Measurements from ENCODE around the gene PARD3B.

The PARD3B gene

GRCh38 chr2:205261516-205262020 is 716.3 kb downstream of the PARD3B start:
- FAIRE-seq = no peak
- no peak for DNase-seq (ENCODE audit: insufficient read length, low spot score)
- no peak for TF ChIP-seq POLR2A (IDR thresholded peaks at IDR 0.05; ENCODE audit: low read depth, low read length)

GRCh38 chr2:205267323-205267722 is 722.0 kb downstream of the PARD3B start:
- no peak for TF ChIP-seq POLR2A (IDR thresholded peaks at IDR 0.05; ENCODE audit: low read depth, low read length)
- FAIRE-seq (no peak), DNase-seq (ENCODE audit: insufficient read length, low spot score) (no peak)

- no peak for TF ChIP-seq POLR2A (IDR thresholded peaks at IDR 0.05; ENCODE audit: low read depth, low read length)
- no peak for FAIRE-seq
- DNase-seq (ENCODE audit: insufficient read length, low spot score) = no peak
Observed at GRCh38 chr2:205270689-205271088, 725.4 kb downstream of the PARD3B start.

- TF ChIP-seq POLR2A (IDR thresholded peaks at IDR 0.05; ENCODE audit: low read depth, low read length) = no peak
- DNase-seq (ENCODE audit: insufficient read length, low spot score) = no peak
- FAIRE-seq = no peak
Observed at GRCh38 chr2:205273148-205273547, 727.9 kb downstream of the PARD3B start.

- FAIRE-seq = no peak
- no peak for TF ChIP-seq POLR2A (IDR thresholded peaks at IDR 0.05; ENCODE audit: low read depth, low read length)
- no peak for DNase-seq (ENCODE audit: insufficient read length, low spot score)
Observed at GRCh38 chr2:205273627-205274026, 728.4 kb downstream of the PARD3B start.

- TF ChIP-seq POLR2A (IDR thresholded peaks at IDR 0.05; ENCODE audit: low read depth, low read length) = no peak
- FAIRE-seq = no peak
- no peak for DNase-seq (ENCODE audit: insufficient read length, low spot score)
Observed at GRCh38 chr2:205274801-205275200, 729.5 kb downstream of the PARD3B start.

- TF ChIP-seq POLR2A (IDR thresholded peaks at IDR 0.05; ENCODE audit: low read depth, low read length) = no peak
- FAIRE-seq (no peak), DNase-seq (ENCODE audit: insufficient read length, low spot score) (no peak)
Observed at GRCh38 chr2:205276116-205276777, 731.0 kb downstream of the PARD3B start.

GRCh38 chr2:205280596-205281236 is 735.4 kb downstream of the PARD3B start:
- no peak for TF ChIP-seq POLR2A (IDR thresholded peaks at IDR 0.05; ENCODE audit: low read depth, low read length)
- no peak for DNase-seq (ENCODE audit: insufficient read length, low spot score)
- FAIRE-seq = no peak

- FAIRE-seq = no peak
- no peak for DNase-seq (ENCODE audit: insufficient read length, low spot score)
- TF ChIP-seq POLR2A (IDR thresholded peaks at IDR 0.05; ENCODE audit: low read depth, low read length) = no peak
Observed at GRCh38 chr2:205283736-205284270, 738.5 kb downstream of the PARD3B start.

GRCh38 chr2:205284334-205284733 is 739.1 kb downstream of the PARD3B start:
- FAIRE-seq (no peak), DNase-seq (ENCODE audit: insufficient read length, low spot score) (no peak)
- TF ChIP-seq POLR2A (IDR thresholded peaks at IDR 0.05; ENCODE audit: low read depth, low read length) = no peak

- DNase-seq (ENCODE audit: insufficient read length, low spot score) (no peak), FAIRE-seq (no peak)
- TF ChIP-seq POLR2A (IDR thresholded peaks at IDR 0.05; ENCODE audit: low read depth, low read length) = no peak
Observed at GRCh38 chr2:205287316-205287715, 742.0 kb downstream of the PARD3B start.

GRCh38 chr2:205288686-205289085 is 743.4 kb downstream of the PARD3B start:
- no peak for DNase-seq (ENCODE audit: insufficient read length, low spot score)
- TF ChIP-seq POLR2A (IDR thresholded peaks at IDR 0.05; ENCODE audit: low read depth, low read length) = no peak
- no peak for FAIRE-seq

- TF ChIP-seq POLR2A (IDR thresholded peaks at IDR 0.05; ENCODE audit: low read depth, low read length) = no peak
- no peak for FAIRE-seq
Observed at GRCh38 chr2:205290299-205290698, 745.0 kb downstream of the PARD3B start.

GRCh38 chr2:205292665-205293295 is 747.5 kb downstream of the PARD3B start:
- no peak for DNase-seq (ENCODE audit: insufficient read length, low spot score)
- TF ChIP-seq POLR2A (IDR thresholded peaks at IDR 0.05; ENCODE audit: low read depth, low read length) = no peak
- FAIRE-seq = no peak

More at GRCh38 chr2:205290299-205290698, 745.0 kb downstream of the PARD3B start:
- no peak for DNase-seq (ENCODE audit: insufficient read length, low spot score)
